ENCODE results near the gene MEMO1. TPM values are rescaled to one million over a fixed set of nuclear protein-coding genes. Genes with fewer than 3 reads are reported as not detected.

MEMO1 gene
- total and polyA plus RNA-seq, 2 donors from 2014 or later, result 22.2 to 28.6 TPM

DNA sequence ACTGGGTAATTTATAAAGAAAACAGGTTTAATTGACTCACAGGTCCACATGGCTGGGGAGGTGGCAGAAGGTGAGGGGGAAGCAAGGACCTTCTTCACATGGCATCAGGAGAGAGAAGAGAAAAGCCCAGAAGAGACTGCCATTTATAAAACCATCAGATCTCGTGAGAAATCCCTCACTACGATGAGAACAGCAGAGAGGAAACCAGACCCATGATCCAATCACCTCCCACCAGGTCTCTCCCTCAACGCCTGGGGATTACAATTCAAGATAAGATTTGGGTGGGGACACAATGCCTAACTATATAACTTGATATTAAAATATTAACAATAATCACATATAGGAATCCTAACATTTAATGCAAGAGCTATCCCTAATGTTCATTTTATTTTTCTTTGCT lies 31.8 kb downstream of the MEMO1 start:
- H3K9ac ChIP-seq (ENCODE audit: low read length in 3 of 3), result no peak overlapping the region
- FAIRE-seq (no peak), DNase-seq (no peak)
- H3K4me3 ChIP-seq (ENCODE audit: low read length in 3 of 3), result no peak overlapping the region
- H3K36me3 ChIP-seq (ENCODE audit: control insufficient read depth in 2 of 3, insufficient read depth in 3 of 3, low read length in 3 of 3), result no peaks in the 10 kb centered on the region
- no peaks in the 10 kb centered on the region for H3K27me3 ChIP-seq (ENCODE audit: control insufficient read depth, insufficient read depth, low read length)
- TF ChIP-seq, protein P1, sequence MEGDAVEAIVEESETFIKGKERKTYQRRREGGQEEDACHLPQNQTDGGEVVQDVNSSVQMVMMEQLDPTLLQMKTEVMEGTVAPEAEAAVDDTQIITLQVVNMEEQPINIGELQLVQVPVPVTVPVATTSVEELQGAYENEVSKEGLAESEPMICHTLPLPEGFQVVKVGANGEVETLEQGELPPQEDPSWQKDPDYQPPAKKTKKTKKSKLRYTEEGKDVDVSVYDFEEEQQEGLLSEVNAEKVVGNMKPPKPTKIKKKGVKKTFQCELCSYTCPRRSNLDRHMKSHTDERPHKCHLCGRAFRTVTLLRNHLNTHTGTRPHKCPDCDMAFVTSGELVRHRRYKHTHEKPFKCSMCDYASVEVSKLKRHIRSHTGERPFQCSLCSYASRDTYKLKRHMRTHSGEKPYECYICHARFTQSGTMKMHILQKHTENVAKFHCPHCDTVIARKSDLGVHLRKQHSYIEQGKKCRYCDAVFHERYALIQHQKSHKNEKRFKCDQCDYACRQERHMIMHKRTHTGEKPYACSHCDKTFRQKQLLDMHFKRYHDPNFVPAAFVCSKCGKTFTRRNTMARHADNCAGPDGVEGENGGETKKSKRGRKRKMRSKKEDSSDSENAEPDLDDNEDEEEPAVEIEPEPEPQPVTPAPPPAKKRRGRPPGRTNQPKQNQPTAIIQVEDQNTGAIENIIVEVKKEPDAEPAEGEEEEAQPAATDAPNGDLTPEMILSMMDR (IDR thresholded peaks at IDR 0.05; ENCODE audit: borderline replicate concordance, extremely low read depth, insufficient read depth), result no peak
- no peaks in the 10 kb centered on the region for H3K9me3 ChIP-seq (ENCODE audit: control insufficient read depth in 2 of 3, insufficient read depth in 1 of 3, low read length in 3 of 3)
- intact Hi-C loops (cut with DNase I), result no loop called here
- no peak overlapping the region for H3K27ac ChIP-seq (ENCODE audit: low read depth in 2 of 2, low read length in 2 of 2)
- no peaks in the 10 kb centered on the region for H3K4me1 ChIP-seq (ENCODE audit: control insufficient read depth in 2 of 3, insufficient read depth in 2 of 3, low read depth in 1 of 3, low read length in 3 of 3)

DNA sequence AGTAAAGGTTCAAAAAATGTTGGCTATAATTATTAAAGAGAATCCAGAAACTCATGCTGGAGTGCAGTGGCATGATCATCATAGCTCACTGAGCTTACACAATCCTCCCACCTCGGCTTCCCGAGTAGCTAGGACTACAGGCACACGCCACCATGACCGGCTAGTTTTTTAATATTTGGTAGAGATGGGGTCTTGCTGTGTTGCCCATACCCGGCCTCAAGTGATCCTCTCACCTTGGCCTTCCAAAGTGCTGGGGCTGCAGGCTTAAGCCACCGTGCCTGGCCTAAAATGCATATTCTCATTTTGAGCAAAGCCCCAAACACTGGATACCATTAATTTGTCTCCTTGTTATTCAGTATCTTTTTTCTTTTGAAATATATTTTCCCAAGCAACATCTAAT lies 32.4 kb downstream of the MEMO1 start:
- Histone ChIP-seq H3K4me3 (ENCODE audit: low read length in 3 of 3) (no peak overlapping the region), H3K4me1 (ENCODE audit: control insufficient read depth in 2 of 3, insufficient read depth in 2 of 3, low read depth in 1 of 3, low read length in 3 of 3) (no peaks in the 10 kb centered on the region), H3K36me3 (ENCODE audit: control insufficient read depth in 2 of 3, insufficient read depth in 3 of 3, low read length in 3 of 3) (no peaks in the 10 kb centered on the region), H3K9ac (ENCODE audit: low read length in 3 of 3) (no peak overlapping the region), H3K27me3 (ENCODE audit: control insufficient read depth, insufficient read depth, low read length) (no peaks in the 10 kb centered on the region), H3K9me3 (ENCODE audit: control insufficient read depth in 2 of 3, insufficient read depth in 1 of 3, low read length in 3 of 3) (no peaks in the 10 kb centered on the region), H3K27ac (ENCODE audit: low read depth in 2 of 2, low read length in 2 of 2) (no peak overlapping the region)
- TF ChIP-seq, protein P1 (IDR thresholded peaks at IDR 0.05; ENCODE audit: borderline replicate concordance, extremely low read depth, insufficient read depth), result no peak
- FAIRE-seq, result no peak
- intact Hi-C loops (cut with DNase I), result no loop called here
- no peak for DNase-seq

DNA sequence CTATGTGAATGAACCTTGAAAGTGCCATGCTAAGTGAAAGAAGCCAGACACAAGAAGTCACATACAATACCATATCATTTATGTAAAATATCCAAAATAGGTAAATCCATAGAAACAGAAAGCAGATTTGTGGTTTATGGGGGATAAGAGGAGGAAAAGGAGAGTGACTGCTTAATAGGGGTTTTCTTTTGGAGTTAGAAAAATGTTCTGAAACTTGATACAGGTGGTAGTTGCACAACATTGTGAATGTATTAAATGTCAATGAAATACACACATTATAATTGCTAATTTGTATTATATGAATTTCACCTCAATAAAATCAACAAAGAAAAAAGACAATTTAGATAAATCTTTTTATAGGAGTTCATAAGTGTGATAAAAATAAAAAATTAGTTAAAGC lies 37.1 kb downstream of the MEMO1 start:
- Histone ChIP-seq H3K4me1 (ENCODE audit: control insufficient read depth in 2 of 3, insufficient read depth in 2 of 3, low read depth in 1 of 3, low read length in 3 of 3) (no peaks in the 10 kb centered on the region), H3K4me3 (ENCODE audit: low read length in 3 of 3) (no peak overlapping the region), H3K27me3 (ENCODE audit: control insufficient read depth, insufficient read depth, low read length) (no peaks in the 10 kb centered on the region), H3K36me3 (ENCODE audit: control insufficient read depth in 2 of 3, insufficient read depth in 3 of 3, low read length in 3 of 3) (no peaks in the 10 kb centered on the region), H3K27ac (ENCODE audit: low read depth in 2 of 2, low read length in 2 of 2) (no peak overlapping the region), H3K9ac (ENCODE audit: low read length in 3 of 3) (no peak overlapping the region), H3K9me3 (ENCODE audit: control insufficient read depth in 2 of 3, insufficient read depth in 1 of 3, low read length in 3 of 3) (no peaks in the 10 kb centered on the region)
- TF ChIP-seq, protein P1 (IDR thresholded peaks at IDR 0.05; ENCODE audit: borderline replicate concordance, extremely low read depth, insufficient read depth), result no peak
- DNase-seq (no peak), FAIRE-seq (no peak)
- intact Hi-C loops (cut with DNase I), result no loop called here

DNA sequence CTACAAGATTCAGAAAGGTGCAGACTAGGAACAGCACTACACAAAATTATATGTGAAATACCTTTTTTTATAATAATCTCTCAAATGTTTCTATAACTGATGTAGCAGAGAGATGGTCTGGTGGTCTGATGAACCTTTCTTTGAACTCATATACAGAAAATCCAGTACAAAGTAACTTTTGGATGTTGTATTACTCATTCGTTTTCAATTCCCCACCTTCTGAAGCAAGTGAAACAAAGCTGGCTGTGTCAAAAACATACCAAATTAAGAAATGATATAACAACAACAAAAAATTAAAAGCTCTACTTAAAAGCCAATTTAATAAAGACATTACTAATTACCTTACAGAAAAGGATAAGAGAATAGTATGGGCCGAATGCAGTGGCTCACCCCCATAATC lies 38.7 kb downstream of the MEMO1 start:
- Histone ChIP-seq H3K9ac (ENCODE audit: low read length in 3 of 3) (no peak overlapping the region), H3K4me1 (ENCODE audit: control insufficient read depth in 2 of 3, insufficient read depth in 2 of 3, low read depth in 1 of 3, low read length in 3 of 3) (no peaks in the 10 kb centered on the region), H3K27ac (ENCODE audit: low read depth in 2 of 2, low read length in 2 of 2) (no peak overlapping the region), H3K9me3 (ENCODE audit: control insufficient read depth in 2 of 3, insufficient read depth in 1 of 3, low read length in 3 of 3) (no peaks in the 10 kb centered on the region), H3K27me3 (ENCODE audit: control insufficient read depth, insufficient read depth, low read length) (no peaks in the 10 kb centered on the region), H3K36me3 (ENCODE audit: control insufficient read depth in 2 of 3, insufficient read depth in 3 of 3, low read length in 3 of 3) (no peaks in the 10 kb centered on the region), H3K4me3 (ENCODE audit: low read length in 3 of 3) (no peak overlapping the region)
- TF ChIP-seq, protein P1 (IDR thresholded peaks at IDR 0.05; ENCODE audit: borderline replicate concordance, extremely low read depth, insufficient read depth), result no peak
- DNase-seq, result no peak
- FAIRE-seq, result no peak
- intact Hi-C loops (cut with DNase I), result no loop called here
